ENCODE measurements around the gene GPC6.

Gene GPC6

DNA sequence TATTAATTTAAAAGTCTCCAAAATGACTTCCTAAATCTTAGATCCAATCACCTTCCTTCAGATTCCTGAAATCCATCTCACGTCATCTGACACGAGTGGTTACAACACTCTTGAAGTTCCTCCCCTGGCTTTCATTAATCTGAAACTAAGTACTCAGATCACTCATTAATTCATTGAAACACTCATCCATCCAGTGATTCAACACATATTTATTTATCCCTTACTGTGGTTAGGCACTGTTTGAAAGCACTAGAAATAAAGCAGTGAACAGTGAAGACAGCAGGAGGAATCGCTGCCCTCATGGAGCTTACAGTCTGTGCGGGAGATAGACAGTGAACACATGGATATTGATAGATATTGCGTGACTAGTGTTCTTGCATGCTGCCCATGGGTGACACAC lies 780.5 kb downstream of the GPC6 start:
- in situ Hi-C loops (cut with MboI; ENCODE audit: low sequenced_read_pairs) = no loop called here

- in situ Hi-C loops (cut with MboI; ENCODE audit: low sequenced_read_pairs) = no loop called here
These were observed 783.1 kb downstream of the GPC6 start for GRCh38 chr13:94009701-94010100.

DNA sequence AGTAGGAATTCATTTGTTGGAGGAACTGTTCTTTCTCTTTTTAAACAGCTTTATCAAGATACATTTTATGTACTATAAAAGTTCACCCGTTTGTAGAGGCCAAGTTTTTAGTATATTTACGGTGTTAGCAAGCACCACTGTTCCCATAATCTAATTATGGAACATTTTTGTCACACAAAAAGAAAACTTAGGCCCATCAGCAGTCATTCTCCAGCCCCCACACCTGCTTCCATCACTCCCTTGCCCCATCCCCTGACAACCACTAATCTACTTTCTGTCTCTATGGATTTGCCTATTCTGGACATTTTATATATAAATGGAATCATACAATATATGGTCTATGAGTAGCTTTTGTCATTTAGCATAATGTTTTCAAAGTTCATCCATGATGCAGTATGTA lies 787.9 kb downstream of the GPC6 start:
- in situ Hi-C loops (cut with MboI; ENCODE audit: low sequenced_read_pairs) = no loop called here

- in situ Hi-C loops (cut with MboI; ENCODE audit: low sequenced_read_pairs) = no loop called here
These were observed 793.8 kb downstream of the GPC6 start for GRCh38 chr13:94020426-94020825.

DNA sequence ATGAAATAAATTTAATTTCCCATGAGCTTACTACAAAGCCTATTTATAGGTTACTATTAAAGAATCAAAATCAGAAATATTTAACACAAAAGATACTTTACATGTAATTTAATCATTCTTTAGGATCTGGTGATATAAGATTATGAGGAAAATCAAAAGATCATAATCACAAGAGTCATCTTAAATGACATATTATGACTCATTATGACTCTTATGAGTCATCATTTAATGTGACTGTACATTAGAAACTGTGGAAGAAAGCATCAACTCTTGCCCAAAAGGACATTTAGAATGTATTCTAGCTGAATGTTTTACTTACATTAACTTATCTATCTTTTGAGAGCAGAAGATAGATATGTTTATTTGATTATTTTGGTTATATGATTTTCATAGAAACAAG lies 794.2 kb downstream of the GPC6 start:
- in situ Hi-C loops (cut with MboI; ENCODE audit: low sequenced_read_pairs) = no loop called here

DNA sequence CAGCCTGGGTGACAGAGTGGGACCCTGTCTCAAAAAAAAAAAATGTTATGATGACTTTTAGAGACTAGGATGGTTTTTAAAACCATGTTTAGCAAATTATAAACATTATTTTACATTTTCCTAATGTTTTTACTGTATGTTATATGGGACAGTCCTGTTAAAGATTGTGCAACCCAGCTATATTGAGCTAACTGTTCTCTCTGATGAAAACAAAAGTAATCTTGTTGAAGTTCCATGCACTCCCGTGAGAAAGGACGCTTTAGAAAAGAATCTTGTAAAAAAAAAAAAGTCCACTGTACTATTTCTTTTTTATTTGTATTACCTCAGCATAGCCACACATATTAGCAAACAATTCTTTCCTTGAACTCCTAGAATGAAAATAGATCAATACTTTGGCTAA lies 801.6 kb downstream of the GPC6 start:
- in situ Hi-C loops (cut with MboI; ENCODE audit: low sequenced_read_pairs) = no loop called here

DNA sequence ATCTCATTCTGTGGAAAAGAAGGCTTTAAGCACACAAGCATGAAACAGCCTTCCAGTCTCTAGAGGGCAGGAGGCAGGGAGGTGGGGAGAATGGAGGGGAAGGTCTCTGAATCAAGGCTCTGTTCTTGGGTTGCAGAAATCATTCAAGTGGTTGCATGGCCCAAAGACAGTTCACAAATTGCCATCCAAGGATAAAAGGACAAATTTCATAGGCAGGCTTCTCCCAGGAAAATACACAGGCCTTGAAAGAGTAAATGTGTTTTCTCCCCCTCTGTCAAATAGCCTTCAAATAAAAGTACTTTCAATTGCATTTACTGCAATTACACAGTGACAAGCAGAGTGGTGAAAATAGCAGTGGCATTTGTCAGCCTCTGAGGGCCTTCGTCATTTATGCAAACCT lies 802.0 kb downstream of the GPC6 start:
- in situ Hi-C loops (cut with MboI; ENCODE audit: low sequenced_read_pairs) = no loop called here

GRCh38 chr13:94030415-94031119 lies 804.0 kb downstream of the GPC6 start:
- in situ Hi-C loops (cut with MboI; ENCODE audit: low sequenced_read_pairs) = no loop called here

GRCh38 chr13:94031609-94032008 lies 805.0 kb downstream of the GPC6 start:
- in situ Hi-C loops (cut with MboI; ENCODE audit: low sequenced_read_pairs) = no loop called here

GRCh38 chr13:94033098-94033497 lies 806.5 kb downstream of the GPC6 start:
- in situ Hi-C loops (cut with MboI; ENCODE audit: low sequenced_read_pairs) = no loop called here

- in situ Hi-C loops (cut with MboI; ENCODE audit: low sequenced_read_pairs) = no loop called here
These were observed 807.4 kb downstream of the GPC6 start for GRCh38 chr13:94033830-94034642.

DNA sequence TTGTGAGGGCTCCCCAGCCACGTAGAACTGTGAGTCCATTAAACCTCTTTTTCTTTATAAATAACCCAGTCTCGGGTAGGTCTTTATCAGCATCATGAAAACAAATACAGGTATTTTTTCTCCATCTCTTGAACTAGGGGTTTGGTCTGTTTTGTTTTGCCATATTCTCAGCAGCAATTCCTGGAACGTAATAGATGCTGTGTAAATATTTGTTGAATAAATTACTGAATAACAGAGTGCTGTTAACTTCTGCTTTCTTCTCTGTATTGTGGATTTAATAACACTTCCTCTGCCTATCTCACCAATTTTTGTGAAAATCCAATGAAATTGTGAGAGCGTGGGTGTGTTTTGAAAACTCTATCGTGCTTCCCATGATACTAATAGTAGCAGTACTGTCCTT lies 823.4 kb downstream of the GPC6 start:
- in situ Hi-C loops (cut with MboI; ENCODE audit: low sequenced_read_pairs) = no loop called here

- in situ Hi-C loops (cut with MboI; ENCODE audit: low sequenced_read_pairs) = no loop called here
These were observed 824.1 kb downstream of the GPC6 start for GRCh38 chr13:94050686-94051085.

DNA sequence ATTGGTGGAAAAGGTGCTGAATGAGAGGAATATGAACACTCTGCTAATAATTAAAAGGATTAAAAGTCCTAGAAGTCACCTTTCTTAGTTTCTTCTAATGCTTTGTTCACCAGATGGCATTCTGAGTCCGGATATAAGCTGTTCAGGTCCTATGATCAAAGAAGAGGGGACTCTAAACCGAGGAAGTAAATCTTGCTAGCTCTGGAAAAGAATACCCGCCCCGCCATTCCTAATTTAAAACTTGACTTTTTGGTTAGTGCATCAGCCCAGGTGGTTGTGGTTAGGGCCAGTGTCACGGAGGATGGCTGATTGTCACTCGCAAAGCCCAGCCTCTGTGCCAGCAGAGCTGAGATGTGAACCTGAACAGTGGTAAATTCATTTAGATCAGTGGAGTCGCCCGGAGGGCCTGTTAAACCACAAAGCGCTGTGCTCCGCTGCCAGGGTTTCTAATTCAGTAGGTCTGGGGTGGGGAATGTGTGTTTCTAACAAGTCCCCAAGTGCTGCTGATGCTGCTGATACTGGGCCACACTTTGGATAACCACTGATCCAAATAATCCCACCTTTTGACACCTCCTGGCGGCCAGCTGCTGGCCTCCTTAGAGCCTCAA lies 827.5 kb downstream of the GPC6 start:
- in situ Hi-C loops (cut with MboI; ENCODE audit: low sequenced_read_pairs) = no loop called here

GRCh38 chr13:94056362-94056990 lies 829.9 kb downstream of the GPC6 start:
- in situ Hi-C loops (cut with MboI; ENCODE audit: low sequenced_read_pairs) = no loop called here

- in situ Hi-C loops (cut with MboI; ENCODE audit: low sequenced_read_pairs) = no loop called here
These were observed 831.1 kb downstream of the GPC6 start for GRCh38 chr13:94057618-94058186.

- in situ Hi-C loops (cut with MboI; ENCODE audit: low sequenced_read_pairs) = no loop called here
These were observed 832.3 kb downstream of the GPC6 start for GRCh38 chr13:94058821-94059360.

GRCh38 chr13:94061301-94061700 lies 834.7 kb downstream of the GPC6 start:
- in situ Hi-C loops (cut with MboI; ENCODE audit: low sequenced_read_pairs) = no loop called here

DNA sequence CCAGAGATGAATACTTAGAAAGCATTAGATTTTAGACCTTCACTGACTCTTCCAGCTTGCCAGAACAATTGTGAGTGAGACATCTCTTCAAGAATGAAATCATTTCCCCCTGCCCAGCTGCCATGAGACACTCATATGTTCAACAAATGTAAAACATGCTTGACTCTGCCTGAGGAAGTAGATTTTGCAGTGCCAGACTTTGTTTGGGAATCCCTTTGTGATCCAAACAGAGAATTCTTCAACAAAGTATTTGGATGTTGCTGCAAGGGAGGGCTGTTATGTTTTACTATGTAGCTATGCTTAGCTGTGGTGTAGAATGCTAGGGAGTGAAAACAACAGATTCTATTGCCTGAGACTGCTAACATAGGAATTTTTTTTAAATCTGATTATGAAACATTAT lies 836.5 kb downstream of the GPC6 start:
- in situ Hi-C loops (cut with MboI; ENCODE audit: low sequenced_read_pairs) = no loop called here

GRCh38 chr13:94063848-94064247 lies 837.2 kb downstream of the GPC6 start:
- in situ Hi-C loops (cut with MboI; ENCODE audit: low sequenced_read_pairs) = no loop called here

DNA sequence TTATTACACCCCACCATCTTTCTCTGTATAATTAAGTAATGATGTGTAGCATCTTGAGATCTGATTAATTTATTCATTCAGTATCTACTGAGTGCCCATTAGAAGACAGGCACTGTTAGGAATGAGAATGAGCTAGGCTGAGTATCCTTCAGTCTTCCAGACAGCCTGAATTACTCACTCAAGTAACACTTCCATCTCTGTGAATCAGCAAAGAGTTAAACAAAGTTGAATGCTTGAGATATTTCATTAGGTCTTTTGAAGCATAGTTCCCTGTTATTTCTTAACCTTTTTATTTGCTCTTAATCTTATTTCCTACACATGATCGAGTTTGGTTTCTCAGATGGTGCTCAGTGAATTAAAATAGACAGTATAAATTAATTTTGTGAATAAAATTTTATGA lies 839.1 kb downstream of the GPC6 start:
- in situ Hi-C loops (cut with MboI; ENCODE audit: low sequenced_read_pairs) = no loop called here

All from HL-60/S4 treated with phorbol 12-myristate 13-acetate at 8.2 ng/mL for 4 days and 3 days (cell line).